A549 (cell line): ENCODE results near the gene TAC3. TPM values are rescaled to one million over a fixed set of nuclear protein-coding genes. Genes with fewer than 3 reads are reported as not detected.

Source experiments
- ATAC-seq, 2 experiments: fragments of 200-7000 bp in 1 of 2; fragments of >200 bp in 1 of 2; cut with Nextera tagmentation in 1 of 2; cut with Tn5 transposase in 1 of 2; 3 replicates each; pipeline versions ENCODE4 v1.8.0 to v1.9.1; 2018 to 2020; ENCODE audit warnings: mild to moderate bottlenecking in 1 of 2, moderate library complexity in 1 of 2
- CTCF ChIA-PET: fragments of 300-600 bp; sonication (Branson Sonifier 250); formaldehyde crosslinking; extraction: SDS; loops from one replicate; lab custom pipeline; 2021; ENCODE audit warnings: antibody characterized with exemption, inconsistent platforms; lab: Yijun Ruan, JAX
- POLR2A ChIA-PET: fragments of 350-600 bp; formaldehyde crosslinking; extraction: SDS; loops from one replicate; lab custom pipeline; 2021; ENCODE audit warnings: antibody characterized with exemption, inconsistent platforms; lab: Yijun Ruan, JAX
- DNase-seq, 2 experiments: peaks; one replicate each; pipeline versions ENCODE4 v3.0.0 to v3.0.0-alpha.2; 2011 to 2016; ENCODE audit warnings: low read depth in 1 of 2, low spot score in 1 of 2
- FAIRE-seq: peaks from 2 replicates; lab custom pipeline; 2011; peaks lifted over from hg19 to GRCh38; lab: Jason Lieb, UNC
- H3K27ac ChIP-seq, 2 experiments: fragments of >200 bp; sonication (Bioruptor Twin); formaldehyde crosslinking; 3 replicates each; pipeline ENCODE4 v1.5.1; 2016 to 2017
- H3K4me1 ChIP-seq: fragments of >200 bp; sonication (Bioruptor Twin); formaldehyde crosslinking; 3 replicates; pipeline ENCODE4 v1.6.1; 2016
- H3K4me2 ChIP-seq: fragments of >200 bp; sonication (Bioruptor Twin); formaldehyde crosslinking; 3 replicates; pipeline ENCODE4 v1.6.1; 2016
- H3K4me3 ChIP-seq: fragments of >200 bp; sonication (Bioruptor Twin); formaldehyde crosslinking; 3 replicates; pipeline ENCODE4 v1.5.1; 2016
- H3K9me3 ChIP-seq: fragments of >200 bp; sonication (Bioruptor Twin); formaldehyde crosslinking; 3 replicates; pipeline ENCODE4 v1.6.1; 2016
- ATOH8 ChIP-seq: fragments of 250-450 bp; sonication (Bioruptor Pico); IDR thresholded peaks from 2 replicates; pipeline ENCODE4 v1.5.0; 2020; ENCODE audit warnings: low read depth, mild to moderate bottlenecking, moderate library complexity
- BCL3 ChIP-seq: fragments of >200 bp; sonication (Bioruptor Twin); formaldehyde crosslinking; IDR thresholded peaks from 3 replicates; pipeline ENCODE4 v1.6.1; 2016
- BHLHE40 ChIP-seq: IDR thresholded peaks from 2 replicates; pipeline ENCODE4 v1.6.1; 2012; ENCODE audit warnings: low read depth, low read length, inconsistent platforms
- CBX2 ChIP-seq: fragments of 200-600 bp; sonication (generic); IDR thresholded peaks from 2 replicates; pipeline ENCODE4 v1.6.1; 2016; ENCODE audit warnings: low read depth, mild to moderate bottlenecking, borderline replicate concordance
- CBX8 ChIP-seq: fragments of 200-600 bp; sonication (generic); IDR thresholded peaks from 2 replicates; pipeline ENCODE4 v1.6.1; 2016
- CTCF ChIP-seq: fragments of >200 bp; sonication (Bioruptor Twin); formaldehyde crosslinking; IDR thresholded peaks from 3 replicates; pipeline ENCODE4 v1.5.1; 2016
- ELK1 ChIP-seq: fragments of 150-350 bp; IDR thresholded peaks from 2 replicates; pipeline ENCODE4 v1.6.1; 2014; ENCODE audit warnings: low read depth, mild to moderate bottlenecking, low read length
- EP300 ChIP-seq, 2 experiments: fragments of >200 bp; sonication (Bioruptor Twin); formaldehyde crosslinking; IDR thresholded peaks; 2 replicates in 1 of 2; 3 replicates in 1 of 2; pipeline ENCODE4 v1.6.1; 2016 to 2017
- ESRRA ChIP-seq: fragments of 150-350 bp; IDR thresholded peaks from 2 replicates; pipeline ENCODE4 v1.6.1; 2014; ENCODE audit warnings: mild to moderate bottlenecking, low read length, borderline replicate concordance
- FOSB ChIP-seq: fragments of 250-450 bp; sonication (Bioruptor Pico); IDR thresholded peaks from 2 replicates; pipeline ENCODE4 v1.5.0; 2020; ENCODE audit warnings: mild to moderate bottlenecking, moderate library complexity
- GATA3 ChIP-seq: IDR thresholded peaks from 2 replicates; pipeline ENCODE4 v1.6.1; 2012; ENCODE audit warnings: borderline replicate concordance
- HES2 ChIP-seq: fragments of >200 bp; sonication (Bioruptor Twin); formaldehyde crosslinking; IDR thresholded peaks from 2 replicates; pipeline ENCODE4 v1.6.1; 2016
- HOXA7 ChIP-seq: fragments of 250-450 bp; sonication (Bioruptor Pico); IDR thresholded peaks from 2 replicates; pipeline ENCODE4 v1.5.0; 2020; ENCODE audit warnings: mild to moderate bottlenecking, moderate library complexity
- HOXB13 ChIP-seq: fragments of 250-450 bp; sonication (Bioruptor Pico); IDR thresholded peaks from 2 replicates; pipeline ENCODE4 v1.5.0; 2020; ENCODE audit warnings: low read depth, mild to moderate bottlenecking, moderate library complexity
- JUN ChIP-seq, 2 experiments: fragments of >200 bp; sonication (Bioruptor Twin); formaldehyde crosslinking; IDR thresholded peaks; 2 replicates in 1 of 2; 3 replicates in 1 of 2; pipeline ENCODE4 v1.6.1; 2016 to 2017
- KDM5A ChIP-seq: fragments of 200-600 bp; sonication (generic); IDR thresholded peaks from 2 replicates; pipeline ENCODE4 v1.6.1; 2016; ENCODE audit warnings: antibody characterized with exemption, mild to moderate bottlenecking
- MAFK ChIP-seq: fragments of 450-650 bp; IDR thresholded peaks from 2 replicates; pipeline ENCODE4 v1.6.1; 2014; ENCODE audit not compliant: partially characterized antibody
- MAX ChIP-seq: IDR thresholded peaks from 2 replicates; pipeline ENCODE4 v1.6.1; 2012
- MAZ ChIP-seq: fragments of 150-350 bp; IDR thresholded peaks from 2 replicates; pipeline ENCODE4 v1.6.1; 2014; ENCODE audit warnings: antibody characterized with exemption, low read depth, low read length, borderline replicate concordance
- NFE2L2 ChIP-seq: fragments of 150-350 bp; conservative IDR thresholded peaks from 2 replicates; pipeline ENCODE4 v1.6.1; 2014; ENCODE audit warnings: low read length
- PBX3 ChIP-seq: IDR thresholded peaks from 2 replicates; pipeline ENCODE4 v1.6.1; 2012
- POLR2A ChIP-seq: IDR thresholded peaks from 2 replicates; pipeline ENCODE4 v1.6.1; 2012; ENCODE audit warnings: mild to moderate bottlenecking, low read length
- RCOR1 ChIP-seq: fragments of 150-350 bp; IDR thresholded peaks from 2 replicates; pipeline ENCODE4 v1.6.1; 2014; ENCODE audit warnings: antibody characterized with exemption, low read length, low read depth
- RFX5 ChIP-seq: fragments of 450-650 bp; IDR thresholded peaks from 2 replicates; pipeline ENCODE4 v1.7.1; 2014; ENCODE audit warnings: antibody characterized with exemption, mild to moderate bottlenecking, moderate library complexity
- SMC3 ChIP-seq: fragments of >200 bp; sonication (Bioruptor Twin); formaldehyde crosslinking; IDR thresholded peaks from 3 replicates; pipeline ENCODE4 v1.6.1; 2018; ENCODE audit warnings: inconsistent platforms
- SREBF2 ChIP-seq: fragments of 450-650 bp; IDR thresholded peaks from 2 replicates; pipeline ENCODE4 v1.6.1; 2014; ENCODE audit warnings: mild to moderate bottlenecking, moderate library complexity
- TFCP2L1 ChIP-seq: fragments of 250-450 bp; sonication (Bioruptor Pico); IDR thresholded peaks from 2 replicates; pipeline ENCODE4 v1.5.0; 2021; ENCODE audit warnings: mild to moderate bottlenecking
- TP53 ChIP-seq: fragments of 250-450 bp; sonication (Bioruptor Pico); IDR thresholded peaks from 2 replicates; pipeline ENCODE4 v1.5.0; 2021; ENCODE audit warnings: mild to moderate bottlenecking, moderate library complexity
- ZC3H11A ChIP-seq: fragments of 450-650 bp; IDR thresholded peaks from 2 replicates; pipeline ENCODE4 v1.6.1; 2014; ENCODE audit warnings: antibody characterized with exemption, mild to moderate bottlenecking
- ZFP36 ChIP-seq: fragments of 450-650 bp; IDR thresholded peaks from 2 replicates; pipeline ENCODE4 v1.6.1; 2014; ENCODE audit warnings: borderline replicate concordance; ENCODE audit not compliant: partially characterized antibody
- WGBS: methylation state at CpG from one replicate; pipeline ENCODE4 v1.1.6; 2017; ENCODE audit errors: missing lambda C conversion rate; 5-methylcytosine and 5-hydroxymethylcytosine counted together
- polyA plus RNA-seq, 4 experiments: library from polyadenylated mRNA; depleted of rRNA in 3 of 4; stranded (reverse); fragments of >200 nt; fragmentation: RNase III in 1 of 4; extraction: RNeasy Plus Mini Kit Qiagen cat#74134 plus additional on column Dnase treatment in 1 of 4; gene quantifications; 2 replicates in 3 of 4; 3 replicates in 1 of 4; pipeline ENCODE4 v1.2.3, GENCODE V29; 2011 to 2017

TAC3 gene
- polyA plus RNA-seq, 2 of the 4 experiments (the other 2 are of a cell fraction) = 0.16 TPM; not detected in 1

- DNase-seq (no peak), ATAC-seq (no peak), FAIRE-seq (no peak)
- 46% methylated on average over 1 of the region's 1 CpG for WGBS
- ChIA-PET POLR2A (no interaction called here), CTCF (interaction anchor here (1.0 to 10.1 kb wide), 8 partner anchors 8 to 242 kb away, joined by 3 to 119 read pairs (median 14); a partner anchor contains a TSS)
- TF ChIP-seq CTCF (no peak), NFE2L2 (no peak), ZFP36 (no peak), MAFK (no peak), ZC3H11A (no peak), HES2 (no peak), TP53 (CRISPR knock-in tag) (no peak), EP300 (IDR thresholded peaks at IDR 0.05) (no peak), BHLHE40 (no peak)
- no peak overlapping the region for H3K4me3 ChIP-seq
- H3K4me1 ChIP-seq = peaks cover 20% of the 10 kb centered on the region
- no peak overlapping the region for H3K4me2 ChIP-seq
- H3K9me3 ChIP-seq = no peaks in the 10 kb centered on the region
- H3K27ac ChIP-seq = no peak overlapping the region
Measured at GRCh38 chr12:57000393-57000792, 15.9 kb downstream of the TAC3 start.

GRCh38 chr12:56999456-56999855, 16.9 kb downstream of the TAC3 start:
- Histone ChIP-seq H3K4me3 (no peak overlapping the region), H3K4me2 (no peak overlapping the region), H3K4me1 (peaks cover 13% of the 10 kb centered on the region), H3K9me3 (no peaks in the 10 kb centered on the region), H3K27ac (no peak overlapping the region)
- POLR2A ChIA-PET = no interaction called here
- ATAC-seq (no peak), DNase-seq (no peak), FAIRE-seq (no peak)
- 86% methylated on average over 4 of the region's 4 CpGs for WGBS
- TF ChIP-seq TFCP2L1 (no peak), NFE2L2 (no peak), HES2 (no peak), GATA3 (no peak), MAFK (no peak), JUN (IDR thresholded peaks at IDR 0.05) (no peak), RFX5 (no peak), KDM5A (no peak), MAZ (no peak), RCOR1 (no peak), CBX8 (no peak), PBX3 (no peak), POLR2A (no peak)
- CTCF ChIA-PET = interaction anchor here (1.0 to 10.1 kb wide), 9 partner anchors 12 to 243 kb away, joined by 3 to 119 read pairs (median 4); no protein-coding TSS in a partner anchor

GRCh38 chr12:56998981-56999380, 17.3 kb downstream of the TAC3 start:
- H3K4me2 ChIP-seq = no peak overlapping the region
- no peak for ATAC-seq
- no peak overlapping the region for H3K4me3 ChIP-seq
- FAIRE-seq = no peak
- CTCF ChIA-PET = interaction anchor here (1.0 to 10.1 kb wide), 8 partner anchors 11 to 244 kb away, joined by 3 to 119 read pairs (median 6); no protein-coding TSS in a partner anchor
- no peak overlapping the region for H3K27ac ChIP-seq
- POLR2A ChIA-PET = no interaction called here
- H3K4me1 ChIP-seq = peaks cover 13% of the 10 kb centered on the region
- 71% methylated on average over 4 of the region's 4 CpGs for WGBS
- no peaks in the 10 kb centered on the region for H3K9me3 ChIP-seq
- DNase-seq = no peak
- TF ChIP-seq ELK1 = no peak
- no peak for TF ChIP-seq SREBF2
- TF ChIP-seq TP53 (CRISPR knock-in tag) = no peak
- TF ChIP-seq HOXB13 (CRISPR knock-in tag) = no peak
- no peak for TF ChIP-seq ZC3H11A
- TF ChIP-seq HOXA7 (CRISPR knock-in tag) = no peak
- TF ChIP-seq RCOR1 = no peak
- TF ChIP-seq ESRRA = no peak
- TF ChIP-seq MAX = no peak
- TF ChIP-seq MAZ = no peak
- TF ChIP-seq BCL3 = no peak
- no peak for TF ChIP-seq CBX2
- no peak for TF ChIP-seq FOSB (CRISPR knock-in tag)
- TF ChIP-seq ATOH8 (CRISPR knock-in tag) = no peak
- no peak for TF ChIP-seq JUN (IDR thresholded peaks at IDR 0.05)
- TF ChIP-seq SMC3 = no peak
